Activated CD8-positive, alpha-beta T cell treated with anti-CD3 and anti-CD28 coated beads for 36 hours (primary cell): ENCODE results near the gene TBC1D22A. TPM values are rescaled to one million over a fixed set of nuclear protein-coding genes. Genes with fewer than 3 reads are reported as not detected.

Experiments used
- ATAC-seq: fragments of 200-7000 bp; cut with Tn5 transposase; one replicate; pipeline ENCODE4 v1.10.0; 2021; ENCODE audit warnings: mild to moderate bottlenecking, moderate library complexity
- CTCF ChIA-PET: fragments of 350-600 bp; sonication (Branson Sonifier 250); formaldehyde crosslinking; loops from one replicate; lab custom pipeline; 2021; ENCODE audit warnings: antibody characterized with exemption; lab: Charles Lee
- POLR2A ChIA-PET: fragments of 350-600 bp; sonication (Branson Sonifier 250); formaldehyde crosslinking; loops from one replicate; lab custom pipeline; 2021; ENCODE audit warnings: antibody characterized with exemption; lab: Charles Lee
- DNase-seq: peaks from one replicate; pipeline ENCODE4 v3.0.0-alpha.2; 2020
- H3K27ac Mint-ChIP-seq: one replicate; pipeline ENCODE4 v1.8.0; 2021; ENCODE audit warnings: mild to moderate bottlenecking, mixed read lengths
- H3K27me3 Mint-ChIP-seq: one replicate; pipeline ENCODE4 v1.8.0; 2021; ENCODE audit warnings: mixed read lengths
- H3K36me3 Mint-ChIP-seq: one replicate; pipeline ENCODE4 v1.8.0; 2021; ENCODE audit warnings: low read depth, mixed read lengths
- H3K4me1 Mint-ChIP-seq: one replicate; pipeline ENCODE4 v1.8.0; 2021; ENCODE audit warnings: low read depth, mixed read lengths
- H3K4me3 Mint-ChIP-seq: one replicate; pipeline ENCODE4 v1.8.0; 2021; ENCODE audit warnings: mild to moderate bottlenecking, moderate library complexity, mixed read lengths
- H3K9me3 Mint-ChIP-seq: one replicate; pipeline ENCODE4 v1.8.0; 2021; ENCODE audit warnings: mixed read lengths
- intact Hi-C: fragments of 100-400 bp; cut with micrococcal nuclease; formaldehyde crosslinking; loops from one replicate; pipeline ENCODE4 v1.10.0; 2022
- total RNA-seq, 2 experiments: library from RNA; stranded (reverse); gene quantifications; one replicate each; pipeline ENCODE4 v1.2.3, GENCODE V29; 2021
- TF ChIP-seq, protein P1 (sequence below): fragments of 200-600 bp; IDR thresholded peaks from one replicate; pipeline ENCODE4 v1.8.0; 2022; ENCODE audit warnings: antibody characterized with exemption, mild to moderate bottlenecking

TBC1D22A gene
- total RNA-seq, 2 experiments from 2014 or later, result 41.0 to 42.8 TPM

DNA sequence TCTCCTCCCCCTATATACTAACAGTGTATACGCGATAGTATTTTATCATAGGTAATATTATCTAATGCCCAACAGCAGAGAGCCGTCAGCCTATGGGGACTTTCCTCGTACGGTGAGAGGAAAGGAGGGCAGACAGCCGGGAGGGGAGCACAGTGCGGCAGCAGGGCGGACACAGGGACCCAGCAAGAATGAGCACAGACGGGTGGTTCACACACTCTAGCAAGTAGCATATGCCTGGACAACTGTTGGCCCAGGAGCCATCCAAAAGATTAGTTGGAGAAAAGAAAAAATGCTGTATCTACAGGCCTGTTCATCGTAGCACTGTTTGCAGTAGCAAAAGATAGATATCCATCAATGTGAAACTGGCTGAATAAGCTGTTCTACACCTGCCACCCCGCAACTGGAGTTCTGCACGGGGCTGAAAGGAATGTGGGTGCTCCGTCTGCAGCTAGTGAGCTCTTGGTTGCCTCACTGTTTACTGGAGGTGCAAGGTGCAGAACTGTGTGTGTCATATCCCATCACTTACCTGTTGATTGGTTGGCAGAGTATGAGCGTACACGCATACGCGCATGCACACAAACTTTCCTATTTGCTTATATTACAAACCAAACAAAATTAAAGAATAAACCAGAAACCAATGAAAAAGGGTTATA, 324.3 kb downstream of the TBC1D22A start:
- Mint-ChIP-seq H3K27me3 (no peaks in the 10 kb centered on the region), H3K36me3 (peaks cover 15% of the 10 kb centered on the region), H3K4me1 (peaks cover 48% of the 10 kb centered on the region), H3K27ac (no peak overlapping the region), H3K4me3 (no peak overlapping the region), H3K9me3 (peaks cover 3% of the 10 kb centered on the region)
- ChIA-PET CTCF (no interaction called here), POLR2A (no interaction called here)
- ATAC-seq, result no peak
- DNase-seq, result no peak
- intact Hi-C loops, result no loop called here
- TF ChIP-seq, protein P1, sequence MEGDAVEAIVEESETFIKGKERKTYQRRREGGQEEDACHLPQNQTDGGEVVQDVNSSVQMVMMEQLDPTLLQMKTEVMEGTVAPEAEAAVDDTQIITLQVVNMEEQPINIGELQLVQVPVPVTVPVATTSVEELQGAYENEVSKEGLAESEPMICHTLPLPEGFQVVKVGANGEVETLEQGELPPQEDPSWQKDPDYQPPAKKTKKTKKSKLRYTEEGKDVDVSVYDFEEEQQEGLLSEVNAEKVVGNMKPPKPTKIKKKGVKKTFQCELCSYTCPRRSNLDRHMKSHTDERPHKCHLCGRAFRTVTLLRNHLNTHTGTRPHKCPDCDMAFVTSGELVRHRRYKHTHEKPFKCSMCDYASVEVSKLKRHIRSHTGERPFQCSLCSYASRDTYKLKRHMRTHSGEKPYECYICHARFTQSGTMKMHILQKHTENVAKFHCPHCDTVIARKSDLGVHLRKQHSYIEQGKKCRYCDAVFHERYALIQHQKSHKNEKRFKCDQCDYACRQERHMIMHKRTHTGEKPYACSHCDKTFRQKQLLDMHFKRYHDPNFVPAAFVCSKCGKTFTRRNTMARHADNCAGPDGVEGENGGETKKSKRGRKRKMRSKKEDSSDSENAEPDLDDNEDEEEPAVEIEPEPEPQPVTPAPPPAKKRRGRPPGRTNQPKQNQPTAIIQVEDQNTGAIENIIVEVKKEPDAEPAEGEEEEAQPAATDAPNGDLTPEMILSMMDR, result no peak

DNA sequence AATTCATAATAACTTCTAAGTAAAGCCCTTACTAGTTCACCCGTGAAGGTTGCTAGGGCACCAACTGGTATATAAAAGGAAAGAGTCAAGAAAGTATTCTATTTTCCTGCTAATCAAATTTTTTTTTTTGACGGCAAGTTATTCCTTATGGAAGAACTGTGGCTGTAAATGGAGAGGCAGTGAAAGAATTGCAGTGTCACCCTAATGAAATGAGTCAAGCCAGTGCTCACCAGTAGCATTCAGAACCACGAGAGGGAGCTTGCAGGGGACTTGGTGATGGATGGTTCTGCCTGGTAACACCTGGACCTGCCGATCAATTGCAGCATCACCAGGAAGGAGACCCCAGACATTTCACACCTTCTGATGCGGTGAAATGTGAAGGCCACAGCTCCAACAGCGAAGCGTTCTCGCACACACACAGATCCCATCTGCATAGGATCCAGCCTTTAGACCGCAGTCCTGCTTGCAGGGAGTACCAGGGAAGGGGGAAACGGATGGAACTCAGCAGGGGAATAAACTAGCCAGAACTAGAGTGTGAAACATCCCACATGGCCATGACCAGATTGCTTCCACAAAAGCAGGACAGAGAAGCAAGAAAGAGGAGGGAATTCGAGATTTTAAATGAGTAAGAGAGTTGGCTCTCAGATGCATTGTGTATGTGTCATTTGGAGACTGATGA, 326.2 kb downstream of the TBC1D22A start:
- Mint-ChIP-seq H3K4me1 (peaks cover 33% of the 10 kb centered on the region), H3K9me3 (peaks cover 4% of the 10 kb centered on the region), H3K4me3 (no peak overlapping the region), H3K27ac (no peak overlapping the region), H3K27me3 (no peaks in the 10 kb centered on the region), H3K36me3 (peaks cover 15% of the 10 kb centered on the region)
- DNase-seq (no peak), ATAC-seq (no peak)
- ChIA-PET CTCF (no interaction called here), POLR2A (no interaction called here)
- intact Hi-C loops, result no loop called here
- TF ChIP-seq, protein P1, result no peak

- intact Hi-C loops, result no loop called here
- H3K27me3 Mint-ChIP-seq, result no peaks in the 10 kb centered on the region
- ChIA-PET POLR2A (no interaction called here), CTCF (no interaction called here)
- H3K36me3 Mint-ChIP-seq, result peaks cover 14% of the 10 kb centered on the region
- no peak overlapping the region for H3K27ac Mint-ChIP-seq
- DNase-seq, result no peak
- peaks cover 34% of the 10 kb centered on the region for H3K4me1 Mint-ChIP-seq
- H3K9me3 Mint-ChIP-seq, result peaks cover 4% of the 10 kb centered on the region
- H3K4me3 Mint-ChIP-seq, result no peak overlapping the region
- TF ChIP-seq, protein P1, result no peak
- ATAC-seq, result no peak
Measured at GRCh38 chr22:47089374-47089773, 326.9 kb downstream of the TBC1D22A start.

GRCh38 chr22:47089796-47090460, 327.5 kb downstream of the TBC1D22A start:
- ChIA-PET CTCF (no interaction called here), POLR2A (no interaction called here)
- ATAC-seq (no peak), DNase-seq (no peak)
- Mint-ChIP-seq H3K4me3 (no peak overlapping the region), H3K36me3 (peaks cover 14% of the 10 kb centered on the region), H3K27me3 (no peaks in the 10 kb centered on the region), H3K27ac (no peak overlapping the region), H3K4me1 (peaks cover 38% of the 10 kb centered on the region), H3K9me3 (peaks cover 4% of the 10 kb centered on the region)
- intact Hi-C loops, result no loop called here
- TF ChIP-seq, protein P1, result no peak
